CD14-positive monocyte (primary cell): Measurements from ENCODE around the gene GLT6D1. TPM values are rescaled to one million over a fixed set of nuclear protein-coding genes. Genes with fewer than 3 reads are reported as not detected.

ENCODE experiments used
- DNase-seq, 3 donors: peaks; one replicate each; pipeline ENCODE4 v3.0.0-alpha.2; 2011 to 2022
- H2AFZ ChIP-seq: 2 replicates; pipeline ENCODE4 v1.6.0; 2012; ENCODE audit warnings: mild to moderate bottlenecking, low read depth, low read length, inconsistent platforms; ENCODE audit not compliant: insufficient read depth, poor library complexity, severe bottlenecking
- H3K27ac ChIP-seq, 2 donors: 1 replicate in 1 of 2; 2 replicates in 1 of 2; pipeline ENCODE4 v1.5.1; 2012 to 2013; ENCODE audit warnings: low read length in 2 of 2, control low read depth in 1 of 2, inconsistent platforms in 1 of 2, low read depth in 1 of 2, mild to moderate bottlenecking in 1 of 2
- H3K27me3 ChIP-seq, 2 donors: one replicate each; pipeline versions ENCODE4 v1.6.0 to v1.6.1; 2011 to 2013; ENCODE audit warnings: low read length in 2 of 2; ENCODE audit not compliant: control insufficient read depth in 2 of 2, insufficient read depth in 2 of 2
- H3K36me3 ChIP-seq, 2 donors: replicated peaks in 1 of 2; 1 replicate in 1 of 2; 2 replicates in 1 of 2; pipeline versions ENCODE4 v1.5.1 to v1.6.1; 2012 to 2013; ENCODE audit warnings: low read length in 2 of 2, control low read depth in 1 of 2, inconsistent platforms in 1 of 2, mild to moderate bottlenecking in 1 of 2; ENCODE audit not compliant: insufficient read depth in 2 of 2, control insufficient read depth in 1 of 2
- H3K4me1 ChIP-seq, 2 donors: 1 replicate in 1 of 2; 2 replicates in 1 of 2; pipeline versions ENCODE4 v1.5.1 to v1.6.1; 2012 to 2013; ENCODE audit warnings: low read length in 2 of 2, control low read depth in 1 of 2, inconsistent platforms in 1 of 2, mild to moderate bottlenecking in 1 of 2, moderate library complexity in 1 of 2; ENCODE audit not compliant: insufficient read depth in 2 of 2, control insufficient read depth in 1 of 2
- H3K4me2 ChIP-seq: replicated peaks from 2 replicates; pipeline ENCODE3; 2012; ENCODE audit warnings: low read length, moderate library complexity, mild to moderate bottlenecking; ENCODE audit not compliant: poor library complexity, severe bottlenecking; ENCODE audit errors: extremely low read depth
- H3K4me3 ChIP-seq, 3 experiments: fragments of 200-600 bp in 1 of 3; sonication (generic) in 1 of 3; replicated peaks in 1 of 3; 1 replicate in 2 of 3; 2 replicates in 1 of 3; pipeline ENCODE4 v1.5.1; 2011 to 2013; ENCODE audit warnings: low read length in 3 of 3, mild to moderate bottlenecking in 3 of 3, control low read depth in 2 of 3, low read depth in 2 of 3, inconsistent platforms in 1 of 3, moderate library complexity in 1 of 3
- H3K79me2 ChIP-seq: 2 replicates; pipeline ENCODE4 v1.6.0; 2012; ENCODE audit warnings: mild to moderate bottlenecking, control low read depth, inconsistent platforms, low read length, moderate library complexity; ENCODE audit not compliant: insufficient read depth
- H3K9ac ChIP-seq: 2 replicates; pipeline ENCODE4 v1.6.0; 2017; ENCODE audit warnings: low read length, mild to moderate bottlenecking; ENCODE audit not compliant: insufficient read depth, poor library complexity, severe bottlenecking
- H3K9me3 ChIP-seq, 2 donors: replicated peaks in 1 of 2; 1 replicate in 1 of 2; 2 replicates in 1 of 2; pipeline versions ENCODE4 v1.5.1 to v1.6.1; 2012 to 2013; ENCODE audit warnings: low read length in 2 of 2, control low read depth in 1 of 2; ENCODE audit not compliant: control insufficient read depth in 1 of 2, insufficient read depth in 1 of 2
- H4K20me1 ChIP-seq: 2 replicates; pipeline ENCODE4 v1.6.0; 2012; ENCODE audit warnings: mild to moderate bottlenecking, low read length, control low read depth, moderate library complexity; ENCODE audit not compliant: insufficient read depth
- H3K27ac Mint-ChIP-seq, 7 donors: one replicate each; pipeline ENCODE4 v1.8.0; 2020; ENCODE audit warnings: mild to moderate bottlenecking in 7 of 7, mixed read lengths in 7 of 7, moderate library complexity in 6 of 7, inconsistent platforms in 2 of 7
- H3K27me3 Mint-ChIP-seq, 3 donors: one replicate each; pipeline ENCODE4 v1.8.0; 2021 to 2022; ENCODE audit warnings: low read depth in 3 of 3, mild to moderate bottlenecking in 3 of 3, mixed read lengths in 3 of 3, moderate library complexity in 3 of 3, inconsistent platforms in 1 of 3
- H3K36me3 Mint-ChIP-seq, 2 donors: one replicate each; pipeline ENCODE4 v1.8.0; 2020; ENCODE audit warnings: mixed read lengths in 2 of 2, inconsistent platforms in 1 of 2, mild to moderate bottlenecking in 1 of 2
- H3K4me1 Mint-ChIP-seq: one replicate; pipeline ENCODE4 v1.8.0; 2020; ENCODE audit warnings: mild to moderate bottlenecking, mixed read lengths
- H3K4me3 Mint-ChIP-seq, 2 donors: one replicate each; pipeline ENCODE4 v1.8.0; 2020; ENCODE audit warnings: mild to moderate bottlenecking in 2 of 2, mixed read lengths in 2 of 2, moderate library complexity in 1 of 2
- H3K9me3 Mint-ChIP-seq, 7 donors: one replicate each; pipeline ENCODE4 v1.8.0; 2020 to 2022; ENCODE audit warnings: mixed read lengths in 7 of 7, mild to moderate bottlenecking in 6 of 7, moderate library complexity in 6 of 7, inconsistent platforms in 2 of 7
- CTCF ChIP-seq: fragments of 200-600 bp; IDR thresholded peaks from one replicate; pipeline ENCODE4 v1.8.0; 2022; ENCODE audit warnings: antibody characterized with exemption, mild to moderate bottlenecking
- WGBS: methylation state at CpG from one replicate; pipeline ENCODE4 v1.1.5; 2013; ENCODE audit warnings: missing lambda C conversion rate; ENCODE audit not compliant: insufficient coverage; 5-methylcytosine and 5-hydroxymethylcytosine counted together
- intact Hi-C, 2 donors: fragments of 100-400 bp; cut with micrococcal nuclease; formaldehyde crosslinking; loops; one replicate each; pipeline versions ENCODE4 v1.15.0 to v1.15.1; 2023
- polyA plus RNA-seq, 3 donors: library from polyadenylated mRNA; depleted of rRNA in 1 of 3; unstranded in 2 of 3; stranded (reverse) in 1 of 3; fragments of 300-500 nt in 2 of 3; fragments of >200 nt in 1 of 3; fragmentation: Illumina TruSeq in 2 of 3; gene quantifications; 1 replicate in 2 of 3; 2 replicates in 1 of 3; pipeline ENCODE4 v1.2.3, GENCODE V29; 2012 to 2021

GLT6D1 gene
- polyA plus RNA-seq, 3 donors, result not detected

- intact Hi-C loops, result no loop called here
- no peak overlapping the region for H3K27ac Mint-ChIP-seq
These were observed 27.5 kb downstream of the GLT6D1 start for GRCh38 chr9:135611875-135612209.

GRCh38 chr9:135611142-135611874 lies 28.0 kb downstream of the GLT6D1 start:
- Histone ChIP-seq H3K79me2 (no peaks in the 10 kb centered on the region), H3K27me3 (no peaks in the 10 kb centered on the region), H4K20me1 (no peaks in the 10 kb centered on the region), H3K4me3 (no peak overlapping the region), H3K9ac (no peak overlapping the region), H3K36me3 (no peaks in the 10 kb centered on the region), H2AFZ (no peak overlapping the region), H3K4me2 (no peak overlapping the region), H3K9me3 (no peaks in the 10 kb centered on the region), H3K27ac (no peak overlapping the region), H3K4me1 (no peaks in the 10 kb centered on the region)
- no peaks in the 10 kb centered on the region for H3K4me1 Mint-ChIP-seq
- intact Hi-C loops, result no loop called here
- H3K4me3 Mint-ChIP-seq, result peak overlapping the region in 1 of 2 donors; percentile 4
- 87% methylated on average over 3 of the region's 7 CpGs for WGBS
- no peak for TF ChIP-seq CTCF
- H3K9me3 Mint-ChIP-seq, result peaks cover 0 to 7% (median 2%) of the 10 kb centered on the region in 7 donors
- DNase-seq, result no peak
- H3K36me3 Mint-ChIP-seq, result no peaks in the 10 kb centered on the region
- no peak overlapping the region for H3K27ac Mint-ChIP-seq
- H3K27me3 Mint-ChIP-seq, result peaks cover 2 to 6% (median 5%) of the 10 kb centered on the region in 3 donors

More at GRCh38 chr9:135611875-135612209, 27.5 kb downstream of the GLT6D1 start:
- Mint-ChIP-seq H3K27me3 (peaks cover 2 to 6% (median 5%) of the 10 kb centered on the region in 3 donors), H3K9me3 (peaks cover 0 to 7% (median 2%) of the 10 kb centered on the region in 7 donors), H3K4me1 (no peaks in the 10 kb centered on the region), H3K4me3 (peak overlapping the region in 1 of 2 donors; percentile 4), H3K36me3 (no peaks in the 10 kb centered on the region)
- Histone ChIP-seq H2AFZ (no peak overlapping the region), H3K9ac (no peak overlapping the region), H3K27ac (no peak overlapping the region), H4K20me1 (no peaks in the 10 kb centered on the region), H3K9me3 (no peaks in the 10 kb centered on the region), H3K4me1 (no peaks in the 10 kb centered on the region), H3K27me3 (no peaks in the 10 kb centered on the region), H3K4me2 (no peak overlapping the region), H3K79me2 (no peaks in the 10 kb centered on the region), H3K36me3 (no peaks in the 10 kb centered on the region), H3K4me3 (no peak overlapping the region)
- WGBS, result 20% methylated on average over 4 of the region's 4 CpGs
- DNase-seq, result no peak
- no peak for TF ChIP-seq CTCF
